IPS DF 6.9 (cell line): ENCODE measurements around the gene MPDZ.

Source experiments
- DNase-seq: peaks from one replicate; pipeline ENCODE4 v3.0.0-alpha.2; 2013; ENCODE audit warnings: low read depth, low spot score
- H3K27ac ChIP-seq: one replicate; pipeline ENCODE4 v1.5.1; 2013; ENCODE audit warnings: low read length, control low read depth
- H3K27me3 ChIP-seq: 2 replicates; pipeline ENCODE4 v1.6.1; 2013; ENCODE audit warnings: mild to moderate bottlenecking, low read length; ENCODE audit not compliant: control insufficient read depth, insufficient read depth
- H3K36me3 ChIP-seq: 2 replicates; pipeline ENCODE4 v1.6.1; 2013; ENCODE audit warnings: low read length; ENCODE audit not compliant: control insufficient read depth, insufficient read depth
- H3K4me1 ChIP-seq: 2 replicates; pipeline ENCODE4 v1.6.1; 2013; ENCODE audit warnings: low read length; ENCODE audit not compliant: control insufficient read depth, insufficient read depth
- H3K4me3 ChIP-seq: 2 replicates; pipeline ENCODE4 v1.5.1; 2013; ENCODE audit warnings: mild to moderate bottlenecking, low read length
- H3K9me3 ChIP-seq: 2 replicates; pipeline ENCODE4 v1.6.1; 2013; ENCODE audit warnings: low read length, inconsistent platforms; ENCODE audit not compliant: control insufficient read depth, insufficient read depth
- WGBS: extraction: QIAGEN DNeasy Blood & Tissue Kit; methylation state at CpG from one replicate; pipeline ENCODE4 v1.1.7; 2013; ENCODE audit warnings: mixed read lengths, missing lambda C conversion rate; ENCODE audit not compliant: insufficient read length, insufficient coverage; 5-methylcytosine and 5-hydroxymethylcytosine counted together

The MPDZ gene

GRCh38 chr9:13070612-13071595 is 208.6 kb downstream of the MPDZ start:
- WGBS = no CpG with 5 or more reads among the region's 12 CpGs

GRCh38 chr9:13069498-13069897 is 210.0 kb downstream of the MPDZ start:
- no peaks in the 10 kb centered on the region for H3K27me3 ChIP-seq
- no CpG with 5 or more reads among the region's 3 CpGs for WGBS
- H3K9me3 ChIP-seq = no peaks in the 10 kb centered on the region
- no peaks in the 10 kb centered on the region for H3K36me3 ChIP-seq
- DNase-seq = no peak
- H3K4me1 ChIP-seq = no peaks in the 10 kb centered on the region
- no peak overlapping the region for H3K4me3 ChIP-seq
- no peak overlapping the region for H3K27ac ChIP-seq

More at GRCh38 chr9:13070612-13071595, 208.6 kb downstream of the MPDZ start:
- Histone ChIP-seq H3K4me3 (no peak overlapping the region), H3K9me3 (no peaks in the 10 kb centered on the region), H3K36me3 (no peaks in the 10 kb centered on the region), H3K27ac (no peak overlapping the region), H3K4me1 (no peaks in the 10 kb centered on the region), H3K27me3 (no peaks in the 10 kb centered on the region)
- no peak for DNase-seq

- H3K4me1 ChIP-seq = no peaks in the 10 kb centered on the region
- no peak overlapping the region for H3K4me3 ChIP-seq
- no peak for DNase-seq
- H3K27me3 ChIP-seq = no peaks in the 10 kb centered on the region
- H3K27ac ChIP-seq = no peak overlapping the region
- H3K36me3 ChIP-seq = no peaks in the 10 kb centered on the region
- WGBS = no CpG with 5 or more reads among the region's 1 CpG
- no peaks in the 10 kb centered on the region for H3K9me3 ChIP-seq
Measured at GRCh38 chr9:13064676-13065075, 214.8 kb downstream of the MPDZ start.

GRCh38 chr9:13063880-13064459 is 215.5 kb downstream of the MPDZ start:
- H3K4me1 ChIP-seq = no peaks in the 10 kb centered on the region
- no peaks in the 10 kb centered on the region for H3K36me3 ChIP-seq
- H3K27me3 ChIP-seq = no peaks in the 10 kb centered on the region
- H3K4me3 ChIP-seq = no peak overlapping the region
- DNase-seq = no peak
- H3K9me3 ChIP-seq = no peaks in the 10 kb centered on the region
- H3K27ac ChIP-seq = no peak overlapping the region

- no peak overlapping the region for H3K4me3 ChIP-seq
- no peaks in the 10 kb centered on the region for H3K27me3 ChIP-seq
- H3K36me3 ChIP-seq = no peaks in the 10 kb centered on the region
- no peaks in the 10 kb centered on the region for H3K4me1 ChIP-seq
- H3K27ac ChIP-seq = no peak overlapping the region
- H3K9me3 ChIP-seq = no peaks in the 10 kb centered on the region
- no peak for DNase-seq
- WGBS = no CpG with 5 or more reads among the region's 3 CpGs
Measured at GRCh38 chr9:13061390-13061789, 218.1 kb downstream of the MPDZ start.
